Upper lobe of left lung (tissue), 6 donors: ENCODE measurements around the gene DLG5. TPM values are rescaled to one million over a fixed set of nuclear protein-coding genes. Genes with fewer than 3 reads are reported as not detected.

Experiments
- ATAC-seq, 2 donors: fragments of 200-7000 bp; cut with Tn5 transposase; one replicate each; pipeline ENCODE4 v1.9.1; 2022; ENCODE audit warnings: mild to moderate bottlenecking in 2 of 2, moderate library complexity in 2 of 2; ENCODE audit not compliant: low FRiP score in 2 of 2
- DNase-seq, 2 donors: peaks; one replicate each; pipeline ENCODE4 v3.0.0-alpha.2; 2019 to 2020
- H3K27ac ChIP-seq, 4 donors: fragments of 200-600 bp; sonication (generic); one replicate each; pipeline ENCODE4 v1.5.1; 2016 to 2019
- H3K27me3 ChIP-seq, 4 donors: fragments of 200-600 bp; sonication (generic); one replicate each; pipeline ENCODE4 v1.5.1; 2017 to 2019
- H3K36me3 ChIP-seq, 4 donors: fragments of 200-600 bp; sonication (generic); one replicate each; pipeline ENCODE4 v1.5.1; 2016 to 2019
- H3K4me1 ChIP-seq, 4 donors: fragments of 200-600 bp; sonication (generic); one replicate each; pipeline ENCODE4 v1.5.1; 2018 to 2019
- H3K4me3 ChIP-seq, 4 donors: fragments of 200-600 bp; sonication (generic); one replicate each; pipeline ENCODE4 v1.5.1; 2017 to 2019; ENCODE audit warnings: mild to moderate bottlenecking in 2 of 4, moderate library complexity in 1 of 4
- H3K9me3 ChIP-seq, 4 donors: fragments of 200-600 bp; sonication (generic); one replicate each; pipeline ENCODE4 v1.5.1; 2018 to 2019
- CTCF ChIP-seq, 6 experiments: fragments of 450-650 bp in 4 of 6; fragments of 200-600 bp in 2 of 6; sonication (generic) in 2 of 6; IDR thresholded peaks; one replicate each; pipeline ENCODE4 v1.5.1; 2016 to 2019; ENCODE audit warnings: antibody characterized with exemption in 6 of 6
- EP300 ChIP-seq, 4 donors: sonication (generic); formaldehyde crosslinking; IDR thresholded peaks; one replicate each; pipeline ENCODE4 v1.5.1; 2017; ENCODE audit warnings: antibody characterized with exemption in 4 of 4, control low read depth in 2 of 4
- POLR2A ChIP-seq, 4 donors: fragments of 450-650 bp; IDR thresholded peaks; one replicate each; pipeline ENCODE4 v1.5.1; 2016 to 2017; ENCODE audit warnings: antibody characterized with exemption in 4 of 4, mild to moderate bottlenecking in 2 of 4
- POLR2AphosphoS5 ChIP-seq, 2 donors: sonication (generic); formaldehyde crosslinking; IDR thresholded peaks; one replicate each; pipeline ENCODE4 v1.5.1; 2017; ENCODE audit warnings: antibody characterized with exemption in 2 of 2
- WGBS, 2 donors: methylation state at CpG; one replicate each; pipeline ENCODE4 v1.1.5; 2017 to 2018; 5-methylcytosine and 5-hydroxymethylcytosine counted together
- total RNA-seq, 6 donors: library from RNA; depleted of rRNA in 4 of 6; stranded (reverse); fragments of >200 nt in 4 of 6; gene quantifications; one replicate each; pipeline versions ENCODE4 v1.1.0 to v1.2.1, GENCODE V29; 2016 to 2021
- donor health status: DM: no; HTN: no; CAD: no; lungs with moderate emphysema.
- donor health status: DM: no; HTN: yes; CAD: no; lungs with severe emphysema.

DLG5 gene
- total RNA-seq, 6 donors from 2014 or later: 14.6 to 51.3 (median 23.4) TPM

- H3K4me3 ChIP-seq: no peak overlapping the region
- WGBS, 2 donors: 89 to 92% methylated on average over 23 of the region's 23 CpGs
- no peaks in the 10 kb centered on the region for H3K27me3 ChIP-seq
- no peaks in the 10 kb centered on the region for H3K9me3 ChIP-seq
- ATAC-seq: no peak
- H3K4me1 ChIP-seq: no peaks in the 10 kb centered on the region
- H3K36me3 ChIP-seq: peaks cover 6 to 97% (median 69%) of the 10 kb centered on the region in 4 donors
- no peak for TF ChIP-seq POLR2AphosphoS5 (IDR thresholded peaks at IDR 0.05)
- TF ChIP-seq CTCF (IDR thresholded peaks at IDR 0.05): no peak
- no peak for TF ChIP-seq EP300 (IDR thresholded peaks at IDR 0.05)
- TF ChIP-seq POLR2A (IDR thresholded peaks at IDR 0.05): no peak
- DNase-seq: no peak
- no peak overlapping the region for H3K27ac ChIP-seq
Measured at GRCh38 chr10:77810446-77811335, 115.9 kb downstream of the DLG5 start.

GRCh38 chr10:77809336-77809735 lies 117.2 kb downstream of the DLG5 start:
- Histone ChIP-seq H3K9me3 (no peaks in the 10 kb centered on the region), H3K36me3 (peaks cover 4 to 97% (median 74%) of the 10 kb centered on the region in 4 donors), H3K4me1 (no peaks in the 10 kb centered on the region), H3K4me3 (no peak overlapping the region), H3K27me3 (no peaks in the 10 kb centered on the region), H3K27ac (no peak overlapping the region)
- DNase-seq (no peak), ATAC-seq (no peak)
- no peak for TF ChIP-seq EP300 (IDR thresholded peaks at IDR 0.05)
- no peak for TF ChIP-seq CTCF (IDR thresholded peaks at IDR 0.05)
- no peak for TF ChIP-seq POLR2A (IDR thresholded peaks at IDR 0.05)
- WGBS, 2 donors: 91 to 97% methylated on average over 4 to 8 of the region's 8 CpGs

GRCh38 chr10:77807706-77808105 lies 118.8 kb downstream of the DLG5 start:
- WGBS, 2 donors: 89 to 95% methylated on average over 9 of the region's 9 CpGs
- Histone ChIP-seq H3K36me3 (peaks cover 4 to 89% (median 73%) of the 10 kb centered on the region in 4 donors), H3K27me3 (no peaks in the 10 kb centered on the region), H3K9me3 (no peaks in the 10 kb centered on the region), H3K27ac (no peak overlapping the region), H3K4me1 (no peaks in the 10 kb centered on the region), H3K4me3 (no peak overlapping the region)
- no peak for TF ChIP-seq POLR2AphosphoS5 (IDR thresholded peaks at IDR 0.05)
- no peak for TF ChIP-seq CTCF (IDR thresholded peaks at IDR 0.05)
- no peak for TF ChIP-seq EP300 (IDR thresholded peaks at IDR 0.05)
- no peak for TF ChIP-seq POLR2A (IDR thresholded peaks at IDR 0.05)
- no peak for ATAC-seq
- DNase-seq: no peak

GRCh38 chr10:77806511-77807157 lies 119.9 kb downstream of the DLG5 start:
- Histone ChIP-seq H3K4me3 (no peak overlapping the region), H3K27me3 (no peaks in the 10 kb centered on the region), H3K36me3 (peaks cover 4 to 90% (median 68%) of the 10 kb centered on the region in 4 donors), H3K9me3 (no peaks in the 10 kb centered on the region), H3K4me1 (no peaks in the 10 kb centered on the region), H3K27ac (no peak overlapping the region)
- ATAC-seq: no peak
- 87 to 99% methylated on average over 15 to 19 of the region's 19 CpGs for WGBS, 2 donors
- no peak for TF ChIP-seq CTCF (IDR thresholded peaks at IDR 0.05)
- no peak for TF ChIP-seq EP300 (IDR thresholded peaks at IDR 0.05)
- TF ChIP-seq POLR2A (IDR thresholded peaks at IDR 0.05): no peak
- no peak for TF ChIP-seq POLR2AphosphoS5 (IDR thresholded peaks at IDR 0.05)
- DNase-seq: no peak
